Breast epithelium (tissue), 4 donors: ENCODE measurements around the gene CREB3L1. TPM values are rescaled to one million over a fixed set of nuclear protein-coding genes. Genes with fewer than 3 reads are reported as not detected.

Source experiments
- DNase-seq, 2 donors: peaks; one replicate each; pipeline ENCODE4 v3.0.0-alpha.2; 2019; ENCODE audit warnings: low spot score in 2 of 2
- H3K27ac ChIP-seq, 2 donors: fragments of 200-600 bp; sonication (generic) in 1 of 2; one replicate each; pipeline ENCODE4 v1.5.1; 2016 to 2019; ENCODE audit warnings: mild to moderate bottlenecking in 1 of 2
- H3K27me3 ChIP-seq, 2 donors: fragments of 200-600 bp; sonication (generic) in 1 of 2; one replicate each; pipeline versions ENCODE4 v1.5.1 to v1.6.0; 2017 to 2019; ENCODE audit warnings: control low read depth in 1 of 2, mild to moderate bottlenecking in 1 of 2
- H3K36me3 ChIP-seq: fragments of 200-600 bp; one replicate; pipeline ENCODE4 v1.5.1; 2019
- H3K4me1 ChIP-seq, 2 donors: fragments of 200-600 bp; sonication (generic); one replicate each; pipeline ENCODE4 v1.5.1; 2016 to 2019; ENCODE audit warnings: control low read depth in 1 of 2
- H3K4me3 ChIP-seq, 3 donors: fragments of 200-600 bp; sonication (generic); 1 replicate in 2 of 3; 2 replicates in 1 of 3; pipeline ENCODE4 v1.5.1; 2016 to 2019; ENCODE audit warnings: mild to moderate bottlenecking in 3 of 3, moderate library complexity in 2 of 3
- H3K9me3 ChIP-seq, 2 donors: fragments of 200-600 bp; sonication (generic) in 1 of 2; one replicate each; pipeline ENCODE4 v1.5.1; 2016 to 2019; ENCODE audit warnings: control low read depth in 1 of 2
- CTCF ChIP-seq, 3 donors: fragments of 450-650 bp; IDR thresholded peaks; one replicate each; pipeline ENCODE4 v1.5.1; 2016 to 2017; ENCODE audit warnings: antibody characterized with exemption in 3 of 3, mild to moderate bottlenecking in 3 of 3, moderate library complexity in 3 of 3
- POLR2A ChIP-seq: fragments of 450-650 bp; IDR thresholded peaks from one replicate; pipeline ENCODE4 v1.6.1; 2016; ENCODE audit warnings: antibody characterized with exemption, mild to moderate bottlenecking, moderate library complexity
- POLR2AphosphoS5 ChIP-seq, 3 donors: sonication (generic); formaldehyde crosslinking; IDR thresholded peaks; one replicate each; pipeline ENCODE4 v1.6.1; 2017; ENCODE audit warnings: antibody characterized with exemption in 3 of 3
- intact Hi-C: fragments of 100-400 bp; cut with DNase I; formaldehyde crosslinking; loops from one replicate; pipeline ENCODE4 v1.15.1; 2023; ENCODE audit warnings: low total_unique reads
- total RNA-seq, 3 donors: library from RNA; depleted of rRNA; stranded (reverse); fragments of >200 nt; gene quantifications; one replicate each; pipeline ENCODE4 v1.1.0, GENCODE V29; 2016

The CREB3L1 gene
- total RNA-seq, 3 donors from 2014 or later = 1.6 to 5.1 (median 2.0) TPM

- Histone ChIP-seq H3K27me3 (no peaks in the 10 kb centered on the region), H3K4me3 (no peak overlapping the region), H3K27ac (peak overlapping the region in 1 of 2 donors; percentile 5), H3K4me1 (peaks cover 22 to 23% of the 10 kb centered on the region in 2 donors), H3K9me3 (no peaks in the 10 kb centered on the region), H3K36me3 (no peaks in the 10 kb centered on the region)
- no peak for TF ChIP-seq POLR2AphosphoS5 (IDR thresholded peaks at IDR 0.05)
- TF ChIP-seq POLR2A = no peak
- no peak for TF ChIP-seq CTCF (IDR thresholded peaks at IDR 0.05)
- DNase-seq = no peak
- intact Hi-C loops = no loop called here
Observed at GRCh38 chr11:46366260-46366659, 88.8 kb downstream of the CREB3L1 start.

- Histone ChIP-seq H3K4me1 (peaks cover 18 to 19% of the 10 kb centered on the region in 2 donors), H3K4me3 (no peak overlapping the region), H3K27ac (peak overlapping the region; percentile 41 to 67), H3K36me3 (no peaks in the 10 kb centered on the region), H3K9me3 (no peaks in the 10 kb centered on the region), H3K27me3 (no peaks in the 10 kb centered on the region)
- no peak for DNase-seq
- intact Hi-C loops = no loop called here
- TF ChIP-seq POLR2AphosphoS5 (IDR thresholded peaks at IDR 0.05) (no peak), CTCF (IDR thresholded peaks at IDR 0.05) (no peak), POLR2A (no peak)
Observed at GRCh38 chr11:46366661-46367161, 89.2 kb downstream of the CREB3L1 start.

GRCh38 chr11:46367244-46367915 lies 89.9 kb downstream of the CREB3L1 start:
- Histone ChIP-seq H3K27ac (peak overlapping the region; percentile 41 to 67), H3K36me3 (no peaks in the 10 kb centered on the region), H3K4me3 (peak overlapping the region in 1 of 3 donors; percentile 36), H3K9me3 (no peaks in the 10 kb centered on the region), H3K27me3 (no peaks in the 10 kb centered on the region), H3K4me1 (peaks cover 11 to 14% of the 10 kb centered on the region in 2 donors)
- DNase-seq = no peak
- intact Hi-C loops = no loop called here
- TF ChIP-seq CTCF (IDR thresholded peaks at IDR 0.05) (peak; percentile 73 to 85 (median 84)), POLR2A (no peak), POLR2AphosphoS5 (IDR thresholded peaks at IDR 0.05) (no peak)

- Histone ChIP-seq H3K36me3 (no peaks in the 10 kb centered on the region), H3K27me3 (no peaks in the 10 kb centered on the region), H3K4me3 (peak overlapping the region in 1 of 3 donors; percentile 36), H3K4me1 (peaks cover 9 to 14% of the 10 kb centered on the region in 2 donors), H3K27ac (peak overlapping the region; percentile 41 to 67), H3K9me3 (no peaks in the 10 kb centered on the region)
- intact Hi-C loops = no loop called here
- DNase-seq = no peak
- TF ChIP-seq POLR2AphosphoS5 (IDR thresholded peaks at IDR 0.05) (no peak), CTCF (IDR thresholded peaks at IDR 0.05) (peak in 1 of 3 donors; percentile 22)
Observed at GRCh38 chr11:46367916-46368267, 90.4 kb downstream of the CREB3L1 start.

- Histone ChIP-seq H3K27me3 (no peaks in the 10 kb centered on the region), H3K27ac (no peak overlapping the region), H3K4me1 (peaks cover 0 to 5% of the 10 kb centered on the region in 2 donors), H3K36me3 (no peaks in the 10 kb centered on the region), H3K9me3 (no peaks in the 10 kb centered on the region), H3K4me3 (no peak overlapping the region)
- intact Hi-C loops = no loop called here
- no peak for TF ChIP-seq POLR2AphosphoS5 (IDR thresholded peaks at IDR 0.05)
- peak; percentile 47 to 73 (median 72) for TF ChIP-seq CTCF (IDR thresholded peaks at IDR 0.05)
- TF ChIP-seq POLR2A = no peak
- no peak for DNase-seq
Observed at GRCh38 chr11:46369458-46370152, 92.1 kb downstream of the CREB3L1 start.
